ENCODE measurements around the gene MMRN2. TPM values are rescaled to one million over a fixed set of nuclear protein-coding genes. Genes with fewer than 3 reads are reported as not detected.

The MMRN2 gene
- total and polyA plus RNA-seq, 2 of the 8 experiments (the other 6 are each of a cell fraction or from before 2014, with no cell fraction given) = 1.2 TPM

DNA sequence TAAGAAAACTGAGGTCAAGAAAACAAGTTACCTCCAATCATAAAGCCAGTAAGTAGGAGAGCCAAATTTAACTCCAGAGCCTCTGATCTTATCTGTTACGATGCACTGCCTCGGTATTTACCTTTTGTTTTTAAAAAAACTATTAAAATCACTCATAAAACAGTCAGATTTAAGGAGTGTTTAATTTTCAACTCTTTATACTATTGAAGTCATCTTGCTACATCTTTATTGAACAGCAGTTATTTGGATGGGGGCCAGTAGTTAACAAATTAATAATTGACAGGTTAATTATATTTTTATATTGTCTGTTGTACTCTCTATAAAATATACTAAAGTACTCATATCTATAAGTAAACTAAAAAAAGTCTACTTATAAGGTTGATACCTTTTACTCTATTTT is 35.5 kb upstream of the MMRN2 start:
- H3K4ac ChIP-seq (replicated peaks; ENCODE audit: insufficient read length, low read depth, low read length) = no peak overlapping the region
- 83% methylated on average over 2 of the region's 2 CpGs; no CpG with 5 or more reads in 1 of the 2 experiments for WGBS, 2 experiments (ENCODE audit: extremely low coverage in 1 of 2, insufficient coverage in 1 of 2, insufficient read length in 1 of 2, insufficient replicate concordance in 2 of 2, low coverage in 1 of 2, low lambda C conversion rate in 2 of 2, missing lambda C conversion rate in 1 of 2)
- H4K91ac ChIP-seq (replicated peaks; ENCODE audit: insufficient read length, low read length) = no peak overlapping the region
- no peaks in the 10 kb centered on the region for H3K36me3 ChIP-seq (ENCODE audit: control insufficient read depth in 2 of 4, insufficient read depth in 4 of 4, low read length in 3 of 4)
- H3K23me2 ChIP-seq (ENCODE audit: low read depth, low read length) = no peaks in the 10 kb centered on the region
- no peak overlapping the region for H3K4me2 ChIP-seq (ENCODE audit: insufficient read depth in 1 of 2, low read depth in 2 of 2, low read length in 2 of 2)
- H3K4me3 ChIP-seq (ENCODE audit: extremely low read depth in 1 of 4, insufficient read depth in 2 of 4, low read depth in 3 of 4, low read length in 4 of 4) = no peak overlapping the region
- DNase-seq (ENCODE audit: low read depth in 1 of 2, low spot score in 2 of 2) = no peak
- no peak overlapping the region for H2AK5ac ChIP-seq (ENCODE audit: low read depth, low read length)
- H3K14ac ChIP-seq (ENCODE audit: insufficient read length) = no peak overlapping the region
- ChIA-PET CTCF (ENCODE audit: partially characterized antibody) (interaction anchor here (1.3 kb wide), 1 partner anchor 18 kb away, joined by 3 read pairs; no protein-coding TSS in a partner anchor), POLR2A (ENCODE audit: partially characterized antibody) (no interaction called here)
- H2BK5ac ChIP-seq (ENCODE audit: low read depth, low read length) = no peak overlapping the region
- H3K4me1 ChIP-seq (replicated peaks in 1 of 4; ENCODE audit: control insufficient read depth in 3 of 4, insufficient read depth in 4 of 4, low read length in 3 of 4) = no peaks in the 10 kb centered on the region
- no peak overlapping the region for H3K18ac ChIP-seq (ENCODE audit: extremely low read depth, low read length)
- H3K79me1 ChIP-seq (ENCODE audit: low read depth, low read length) = no peaks in the 10 kb centered on the region
- H2BK20ac ChIP-seq (ENCODE audit: low read length) = no peak overlapping the region
- H3K9ac ChIP-seq (replicated peaks in 1 of 4; ENCODE audit: extremely low read depth in 1 of 4, low read depth in 3 of 4, low read length in 3 of 4) = no peak overlapping the region
- no peak overlapping the region for H3K56ac ChIP-seq (replicated peaks; ENCODE audit: insufficient read length, low read depth, low read length)
- no peak overlapping the region for H4K8ac ChIP-seq (ENCODE audit: extremely low read depth, insufficient read depth, low read length)
- TF ChIP-seq, protein P1, sequence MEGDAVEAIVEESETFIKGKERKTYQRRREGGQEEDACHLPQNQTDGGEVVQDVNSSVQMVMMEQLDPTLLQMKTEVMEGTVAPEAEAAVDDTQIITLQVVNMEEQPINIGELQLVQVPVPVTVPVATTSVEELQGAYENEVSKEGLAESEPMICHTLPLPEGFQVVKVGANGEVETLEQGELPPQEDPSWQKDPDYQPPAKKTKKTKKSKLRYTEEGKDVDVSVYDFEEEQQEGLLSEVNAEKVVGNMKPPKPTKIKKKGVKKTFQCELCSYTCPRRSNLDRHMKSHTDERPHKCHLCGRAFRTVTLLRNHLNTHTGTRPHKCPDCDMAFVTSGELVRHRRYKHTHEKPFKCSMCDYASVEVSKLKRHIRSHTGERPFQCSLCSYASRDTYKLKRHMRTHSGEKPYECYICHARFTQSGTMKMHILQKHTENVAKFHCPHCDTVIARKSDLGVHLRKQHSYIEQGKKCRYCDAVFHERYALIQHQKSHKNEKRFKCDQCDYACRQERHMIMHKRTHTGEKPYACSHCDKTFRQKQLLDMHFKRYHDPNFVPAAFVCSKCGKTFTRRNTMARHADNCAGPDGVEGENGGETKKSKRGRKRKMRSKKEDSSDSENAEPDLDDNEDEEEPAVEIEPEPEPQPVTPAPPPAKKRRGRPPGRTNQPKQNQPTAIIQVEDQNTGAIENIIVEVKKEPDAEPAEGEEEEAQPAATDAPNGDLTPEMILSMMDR (IDR thresholded peaks at IDR 0.05; ENCODE audit: control extremely low read depth in 1 of 3, insufficient read depth in 1 of 3, low read depth in 1 of 3, low read length in 3 of 3) = no peak
- TF ChIP-seq TBP (IDR thresholded peaks at IDR 0.05; ENCODE audit: low read depth, low read length) (no peak), KDM5A (IDR thresholded peaks at IDR 0.05; ENCODE audit: low read length) (no peak), RNF2 (IDR thresholded peaks at IDR 0.05; ENCODE audit: borderline replicate concordance, low read depth, low read length, missing control alignments, poor library complexity, severe bottlenecking) (no peak), BCL11A (IDR thresholded peaks at IDR 0.05; ENCODE audit: low read depth in 2 of 2, low read length in 2 of 2) (no peak), SIX5 (IDR thresholded peaks at IDR 0.05; ENCODE audit: low read depth, low read length) (no peak), POU5F1 (IDR thresholded peaks at IDR 0.05; ENCODE audit: low read depth, low read length) (no peak), GTF2F1 (IDR thresholded peaks at IDR 0.05; ENCODE audit: borderline replicate concordance, low read depth, low read length) (no peak), CHD1 (IDR thresholded peaks at IDR 0.05; ENCODE audit: low read depth, low read length) (no peak)
- H3K27ac ChIP-seq (ENCODE audit: low read depth, low read length) = no peak overlapping the region
- no peaks in the 10 kb centered on the region for H4K20me1 ChIP-seq (replicated peaks in 1 of 2; ENCODE audit: control insufficient read depth in 1 of 2, insufficient read depth in 2 of 2, low read length in 2 of 2)
- FAIRE-seq = no peak
- H3K23ac ChIP-seq (ENCODE audit: insufficient read length) = no peak overlapping the region
- H3K79me2 ChIP-seq (ENCODE audit: control insufficient read depth in 1 of 2, insufficient read depth in 2 of 2, low read length in 2 of 2) = no peaks in the 10 kb centered on the region
- H2BK120ac ChIP-seq (replicated peaks; ENCODE audit: low read depth, low read length) = no peak overlapping the region
- H2AFZ ChIP-seq (ENCODE audit: low read length) = no peak overlapping the region
- no peak overlapping the region for H2BK15ac ChIP-seq (ENCODE audit: low read length)
- no peak overlapping the region for H2BK12ac ChIP-seq (ENCODE audit: low read depth, low read length)
- no peaks in the 10 kb centered on the region for H3K27me3 ChIP-seq (replicated peaks in 1 of 4; ENCODE audit: control insufficient read depth in 3 of 4, extremely low read depth in 1 of 4, insufficient read depth in 3 of 4, low read length in 3 of 4)
- no peaks in the 10 kb centered on the region for H3K9me3 ChIP-seq (ENCODE audit: insufficient read depth in 2 of 2, low read depth in 1 of 2, low read length in 1 of 2)
- no peak overlapping the region for H4K5ac ChIP-seq (ENCODE audit: insufficient read length, low read depth, low read length)
